Measurements from ENCODE around the gene DNPEP.

The DNPEP gene

DNA sequence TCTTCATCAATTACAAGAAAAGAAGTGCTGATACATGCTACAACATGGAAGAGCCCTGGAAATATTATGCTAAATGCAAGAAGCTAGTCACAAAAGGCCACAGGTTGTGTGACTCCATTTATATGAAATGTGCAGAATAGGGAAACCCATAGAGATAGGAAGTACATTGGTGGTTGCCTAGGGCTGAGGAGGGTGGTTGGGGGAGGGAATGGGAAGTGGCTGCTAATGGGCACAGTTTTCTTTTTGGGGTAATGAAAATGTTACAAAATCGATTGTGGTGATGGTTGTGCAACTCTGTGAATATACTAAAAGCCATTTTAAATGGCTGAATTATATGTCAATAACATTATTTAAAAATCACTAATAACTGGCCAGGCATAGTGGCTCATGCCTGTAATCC, 30.9 kb downstream of the DNPEP start:
- no peak for DNase-seq

DNA sequence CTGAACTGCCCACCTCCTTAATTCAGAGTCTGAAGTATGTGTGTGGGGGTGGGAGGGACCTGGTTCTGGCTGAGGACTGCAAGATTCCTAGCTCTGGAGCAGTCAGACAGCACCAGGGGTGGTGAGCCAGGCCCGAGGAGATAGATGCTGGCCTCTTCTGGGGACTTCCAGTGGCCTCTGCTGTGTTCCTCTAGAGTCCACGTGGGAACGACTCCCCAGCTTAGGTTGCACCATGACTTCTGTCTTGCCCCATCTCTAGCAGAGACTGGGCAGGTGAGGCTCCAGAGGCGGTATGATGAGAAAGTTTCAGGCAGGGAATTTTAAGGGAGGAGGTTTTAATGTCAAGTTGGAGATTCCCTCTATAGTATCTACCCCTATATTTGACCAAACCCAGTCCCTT, 33.1 kb downstream of the DNPEP start:
- no peak for DNase-seq

DNA sequence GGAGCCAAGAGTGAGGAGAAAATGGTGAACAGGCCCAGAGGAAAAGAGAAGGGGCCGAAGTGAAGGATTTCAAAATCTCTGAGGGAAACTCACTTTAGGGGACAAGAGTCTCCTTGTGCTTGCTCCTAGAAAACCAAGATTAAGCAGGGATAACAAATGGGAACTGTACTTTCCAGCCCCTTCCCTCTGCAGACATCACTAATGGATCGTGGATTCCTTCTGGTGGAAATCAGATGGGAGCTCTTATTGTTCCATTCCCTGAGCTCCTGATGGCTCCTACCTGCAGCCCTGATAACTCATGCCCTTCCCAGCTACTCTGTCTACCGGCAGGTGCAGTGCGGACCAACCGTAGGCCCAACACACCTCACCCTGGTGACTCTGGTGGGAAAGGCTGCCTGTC, 34.6 kb downstream of the DNPEP start:
- no peak for DNase-seq

DNA sequence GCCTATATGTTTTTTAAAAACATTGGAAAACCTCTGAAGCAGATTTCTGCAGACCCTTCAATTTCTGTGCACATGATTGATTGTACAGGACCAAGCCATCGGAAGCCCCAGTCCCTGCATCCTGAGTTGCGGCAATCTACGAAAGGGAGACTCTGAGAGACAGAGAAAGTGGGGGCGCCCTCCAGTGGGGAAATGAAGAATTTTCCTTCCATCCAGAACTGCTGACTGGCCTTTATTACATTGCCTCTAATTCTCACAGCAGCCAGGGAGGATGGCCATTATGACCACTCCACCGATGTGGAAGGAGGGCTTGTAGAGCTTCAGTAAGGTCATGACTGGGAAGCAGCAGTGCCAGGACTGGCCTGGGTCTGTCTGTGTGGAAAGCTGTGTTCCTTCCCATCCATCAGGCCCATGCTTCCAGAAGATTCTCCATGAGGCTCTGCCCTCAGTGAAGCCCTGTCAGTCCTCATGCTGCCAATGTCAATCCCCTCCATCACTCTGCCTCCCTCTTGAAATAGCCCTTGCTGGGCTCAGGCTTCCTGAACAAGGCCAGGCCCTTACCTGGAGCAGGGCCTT, 35.2 kb downstream of the DNPEP start:
- peak; percentile 61 for DNase-seq

DNA sequence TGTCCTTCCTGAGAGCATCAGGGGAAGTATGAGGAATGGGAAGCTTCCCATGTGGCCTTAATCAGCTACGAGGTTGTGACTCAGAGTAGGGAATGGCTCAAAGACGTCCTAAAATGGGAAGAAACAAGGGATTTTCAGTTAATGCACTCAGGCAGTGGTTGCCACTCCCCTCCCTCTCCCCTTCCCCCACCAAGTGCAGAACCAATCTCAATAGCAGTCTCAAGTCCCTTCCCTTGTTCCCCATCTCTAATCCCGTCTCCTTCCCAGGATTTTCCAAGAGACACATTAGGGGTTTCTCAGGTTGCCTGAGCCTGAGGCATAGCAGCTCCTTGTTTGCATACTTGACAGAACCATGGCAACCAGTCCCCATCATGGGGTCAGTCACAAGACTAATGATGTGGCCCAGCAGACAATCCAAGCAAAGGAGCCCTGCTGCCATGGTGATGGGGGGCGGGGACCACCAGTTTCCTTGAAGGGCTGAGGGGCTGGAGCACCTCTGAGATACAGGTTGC, 36.9 kb downstream of the DNPEP start:
- DNase-seq, result no peak

DNA sequence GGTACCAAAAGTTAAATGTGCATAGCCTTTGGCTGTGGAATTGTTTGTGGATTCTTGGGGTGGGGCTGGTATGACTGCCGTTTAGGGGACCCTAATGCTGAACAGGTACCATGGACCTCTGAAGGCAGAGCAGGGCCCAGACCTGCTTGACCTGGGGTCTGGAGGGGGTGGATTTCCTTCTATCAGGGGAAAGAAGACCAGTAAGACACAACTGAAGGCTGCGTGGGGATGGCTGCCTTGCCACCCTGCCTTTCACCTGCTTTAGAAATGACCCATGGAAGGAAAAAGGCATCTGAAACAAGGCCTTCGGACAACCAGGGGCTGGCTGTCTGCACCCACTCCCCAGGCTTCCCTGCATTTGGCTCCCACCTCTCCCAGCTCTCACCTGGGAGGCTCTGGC, 37.5 kb downstream of the DNPEP start:
- no peak for DNase-seq

DNA sequence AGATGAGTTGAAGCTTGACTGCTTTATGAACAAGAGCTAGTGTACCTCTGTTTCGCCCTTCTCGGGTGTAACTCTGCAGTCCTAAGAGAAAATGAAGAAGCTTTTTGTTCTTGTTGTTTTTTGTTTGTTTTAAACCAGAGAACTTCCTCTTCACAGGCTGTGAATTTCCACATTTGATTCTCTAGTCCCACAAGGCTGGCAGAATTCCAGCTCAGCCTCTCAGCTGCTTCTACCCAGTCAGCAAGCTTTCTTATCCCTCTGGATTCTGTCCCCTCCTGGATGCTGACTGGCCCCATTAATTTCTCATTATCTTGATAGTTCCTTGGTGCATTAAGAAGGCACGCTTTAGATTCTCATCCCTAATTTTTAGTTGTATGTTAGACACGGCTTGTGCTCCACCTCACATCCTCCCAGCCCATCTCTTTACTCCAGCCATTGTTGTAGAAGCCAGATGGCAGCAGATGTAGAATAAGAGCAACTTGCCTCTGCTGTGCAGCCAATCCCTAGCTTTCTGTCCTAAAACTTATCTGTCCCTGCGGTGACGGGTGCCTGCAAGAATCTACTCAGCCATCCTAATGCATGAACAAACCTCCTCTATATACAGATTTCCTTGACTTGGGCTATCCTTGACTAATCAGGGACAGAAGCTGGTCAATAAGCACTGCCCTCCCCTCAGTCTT, 42.8 kb downstream of the DNPEP start:
- DNase-seq, result no peak

DNA sequence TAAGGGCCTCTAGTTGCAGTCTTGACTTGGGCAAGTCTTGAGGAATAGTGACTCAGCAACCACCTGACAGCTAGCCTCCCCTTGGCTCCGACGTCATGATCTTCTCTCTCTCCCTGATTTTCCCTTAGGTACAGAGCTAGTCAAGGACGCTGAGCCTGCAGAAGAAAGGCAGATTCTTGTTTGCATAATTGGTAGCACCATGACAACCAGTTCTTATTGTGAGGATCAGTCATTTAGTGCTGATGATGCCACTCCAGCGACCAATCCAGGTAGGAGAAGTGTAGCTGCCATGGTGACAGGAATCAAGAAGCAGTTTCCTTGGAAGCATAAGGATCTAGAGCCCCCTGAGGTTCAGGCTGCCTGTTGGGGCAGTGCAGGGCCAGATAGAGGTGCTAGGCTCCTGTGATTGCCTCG, 52.3 kb downstream of the DNPEP start:
- DNase-seq, result no peak

DNA sequence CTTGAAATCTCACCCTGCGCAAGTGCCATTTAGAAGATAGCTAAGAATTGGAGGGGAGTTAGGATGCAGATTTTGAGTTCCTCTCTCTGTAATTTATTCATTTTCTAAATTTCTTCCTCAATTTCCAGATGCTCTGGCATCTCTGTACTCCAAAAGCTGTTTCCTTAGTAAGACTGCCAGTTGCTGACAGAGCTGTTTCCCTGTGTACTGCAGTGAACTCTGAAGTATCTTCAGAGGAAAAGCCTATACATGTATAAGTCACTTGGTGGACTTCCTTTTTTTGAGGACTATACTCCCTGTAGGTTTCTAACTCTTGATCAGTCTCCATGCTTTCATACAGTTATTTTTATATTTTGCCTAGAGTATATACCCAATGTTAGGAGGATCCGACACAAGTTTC, 53.6 kb downstream of the DNPEP start:
- DNase-seq, result no peak

DNA sequence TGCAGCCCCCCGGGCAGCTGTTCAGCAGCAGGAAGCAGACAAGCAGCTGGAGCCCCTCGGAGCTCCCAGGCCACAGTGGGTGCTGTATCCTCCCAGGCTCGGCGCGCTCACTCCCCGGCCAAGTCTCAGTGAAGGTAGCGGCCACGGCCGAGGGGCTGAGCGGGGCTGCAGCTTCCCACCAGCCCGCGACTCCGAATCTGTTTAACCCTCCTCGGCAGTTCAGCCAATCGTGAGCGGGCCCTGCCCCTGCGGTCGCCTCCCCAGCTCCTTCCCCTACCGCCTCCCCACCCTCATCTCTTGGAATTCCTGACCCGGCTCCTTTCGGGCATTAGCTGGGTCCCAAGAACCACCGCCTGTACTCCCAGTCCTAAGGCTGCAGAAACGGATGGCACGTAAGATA, 55.2 kb downstream of the DNPEP start, which contains the start of gene RESP18:
Gene RESP18 (minus strand): TSS at position 203 of the 400 bp plus-strand sequence.
- no peak for DNase-seq

DNA sequence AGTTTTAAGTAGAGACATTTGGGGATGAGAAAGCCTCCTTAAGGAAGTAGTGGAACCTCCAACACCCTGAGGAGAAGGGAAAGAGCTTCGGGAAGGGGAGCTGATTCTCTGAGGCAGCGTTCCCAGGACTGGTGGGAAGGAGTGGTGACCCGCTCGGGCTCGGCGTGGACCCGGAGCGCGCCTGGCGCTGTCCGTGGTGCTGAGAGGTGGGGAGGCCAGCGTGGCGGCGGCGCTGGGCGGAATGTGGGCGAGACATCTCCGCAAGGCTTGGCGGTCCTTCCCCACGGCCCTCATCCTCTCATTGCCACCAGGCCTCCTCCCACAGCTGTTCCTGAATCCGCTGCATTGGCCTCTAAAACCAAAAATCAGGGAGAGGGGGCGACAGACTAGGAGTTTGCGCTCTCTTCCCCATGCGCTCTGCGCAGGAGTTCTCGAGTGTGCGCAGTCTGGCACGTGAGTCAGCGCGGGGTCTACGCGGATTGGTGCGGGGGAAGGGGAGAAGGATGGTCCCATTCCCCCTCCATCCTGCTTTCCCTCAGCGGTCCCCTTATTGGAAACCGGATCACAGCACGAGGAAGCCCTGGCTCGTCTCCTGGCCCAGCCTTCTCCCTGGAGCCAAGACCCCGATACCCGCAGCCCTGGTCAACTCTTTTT, 56.0 kb downstream of the DNPEP start:
- DNase-seq, result peak; percentile 7

DNA sequence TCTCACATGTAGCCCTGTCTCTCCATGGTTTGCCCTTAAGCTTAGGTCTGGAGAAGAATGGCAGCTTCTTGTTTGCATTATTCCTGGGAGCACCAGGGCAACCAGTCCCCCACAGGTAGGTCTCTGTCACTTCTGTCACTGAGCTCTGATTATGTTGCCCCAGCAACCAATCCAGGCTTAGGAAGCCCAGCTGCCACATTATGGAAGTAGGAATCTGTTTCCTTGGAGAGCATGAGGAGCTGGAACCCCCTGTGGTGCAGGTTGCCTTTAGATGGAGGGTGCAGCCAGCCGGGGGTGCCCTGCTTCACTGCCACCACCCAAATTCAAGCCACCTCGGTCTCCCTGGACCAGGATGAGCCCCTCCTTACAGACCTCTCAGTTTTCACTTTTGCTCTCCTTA, 60.0 kb downstream of the DNPEP start:
- no peak for DNase-seq

DNA sequence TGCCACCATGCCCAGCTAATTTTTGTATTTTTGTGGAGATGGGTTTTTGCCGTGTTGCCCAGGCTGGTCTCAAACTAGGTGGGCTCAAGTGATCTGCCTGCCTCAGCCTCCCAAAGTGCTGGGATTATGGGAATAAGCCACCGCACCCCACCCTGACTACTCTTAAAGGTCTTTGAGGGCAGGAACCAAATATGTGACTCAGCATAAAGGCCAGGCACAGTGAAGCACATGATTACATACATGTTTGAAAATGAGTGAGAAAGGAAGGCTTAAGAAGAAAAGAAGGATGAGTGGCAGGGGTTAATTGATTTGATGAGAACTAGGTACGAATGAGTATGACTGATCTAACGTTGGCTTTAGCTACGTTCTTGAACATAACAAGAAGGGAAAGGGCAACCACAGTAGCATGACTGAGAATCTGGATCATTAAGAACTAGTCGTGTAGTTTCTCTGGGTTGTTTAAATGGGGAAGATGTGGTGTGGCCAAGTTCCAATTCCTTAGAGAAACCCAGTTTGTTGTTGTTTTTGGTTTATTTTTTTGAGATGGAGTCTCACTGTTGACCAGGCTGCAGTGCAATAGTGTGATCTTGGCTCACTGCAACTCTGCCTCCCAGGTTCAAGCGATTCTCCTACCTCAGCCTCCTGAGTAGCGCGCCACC, 61.9 kb downstream of the DNPEP start:
- DNase-seq, result no peak

DNA sequence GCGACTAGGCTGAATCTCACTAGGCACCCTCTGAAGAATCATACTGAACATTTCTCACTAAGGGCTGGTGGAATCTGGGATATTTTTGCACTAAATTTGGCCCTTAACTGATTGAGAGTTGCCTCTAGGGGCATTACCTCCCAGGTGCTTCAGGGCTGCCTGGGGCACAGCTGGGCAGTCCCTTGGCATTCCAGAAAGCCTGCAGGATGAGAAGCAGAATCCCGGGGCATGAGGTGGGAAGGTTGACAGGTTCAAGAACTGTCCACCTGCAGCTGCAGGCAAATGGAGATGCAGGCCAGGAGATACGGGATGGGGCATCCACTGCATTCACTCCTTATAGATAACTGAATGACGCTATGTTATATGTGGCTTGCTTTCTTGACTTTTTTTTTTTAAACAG, 62.6 kb downstream of the DNPEP start:
- DNase-seq, result no peak

DNA sequence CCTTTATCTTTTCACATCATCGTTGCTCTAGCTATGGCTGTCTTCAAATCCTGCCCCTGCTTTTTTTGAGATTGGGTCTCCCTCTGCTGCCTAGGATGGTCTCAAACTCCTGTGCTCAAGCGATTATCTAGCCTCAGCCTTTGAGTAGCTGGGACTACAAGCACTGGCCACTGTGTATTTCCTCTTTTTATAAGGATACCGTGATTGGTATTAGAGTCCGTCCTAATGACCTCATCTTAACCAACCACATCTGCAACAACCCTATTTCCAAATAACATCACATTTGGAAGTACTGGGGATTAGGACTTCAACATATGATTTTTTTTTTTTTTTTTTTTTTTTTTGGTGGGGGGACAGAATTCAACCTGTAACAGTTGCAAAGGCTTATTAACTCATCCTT, 64.3 kb downstream of the DNPEP start:
- DNase-seq, result no peak
